BJ (cell line): ENCODE results near the gene ASTN1. TPM values are rescaled to one million over a fixed set of nuclear protein-coding genes. Genes with fewer than 3 reads are reported as not detected.

Experiments used
- CTCF ChIA-PET: fragments of 350-600 bp; formaldehyde crosslinking; extraction: SDS; loops from one replicate; lab custom pipeline; 2021; ENCODE audit warnings: antibody characterized with exemption, inconsistent platforms; lab: Yijun Ruan, JAX
- POLR2A ChIA-PET: fragments of 300-600 bp; sonication (Branson Sonifier 250); formaldehyde crosslinking; extraction: SDS; loops from one replicate; lab custom pipeline; 2021; ENCODE audit warnings: antibody characterized with exemption; lab: Charles Lee
- DNase-seq: peaks from one replicate; pipeline ENCODE4 v3.0.0-alpha.2; 2011; ENCODE audit warnings: low read depth
- H3K27me3 ChIP-seq: 2 replicates; pipeline ENCODE4 v1.6.0; 2011; ENCODE audit warnings: low read length; ENCODE audit not compliant: control insufficient read depth, insufficient read depth
- H3K36me3 ChIP-seq: 2 replicates; pipeline ENCODE4 v1.5.1; 2011; ENCODE audit warnings: low read length; ENCODE audit not compliant: control insufficient read depth, insufficient read depth
- H3K4me3 ChIP-seq: 2 replicates; pipeline ENCODE4 v1.5.1; 2011; ENCODE audit warnings: low read depth, mild to moderate bottlenecking, control low read depth, low read length
- polyA plus RNA-seq: library from polyadenylated mRNA; depleted of rRNA; stranded (reverse); fragments of >200 nt; gene quantifications from 2 replicates; pipeline ENCODE4 v1.2.3, GENCODE V29; 2011
- TF ChIP-seq, protein P1 (sequence below): IDR thresholded peaks from 2 replicates; pipeline ENCODE4 v1.5.1; 2011; ENCODE audit warnings: low read depth, mild to moderate bottlenecking, control low read depth, inconsistent platforms, low read length, moderate library complexity; ENCODE audit not compliant: insufficient read depth

The ASTN1 gene
- polyA plus RNA-seq, 1 experiment = 0.09 TPM

DNA sequence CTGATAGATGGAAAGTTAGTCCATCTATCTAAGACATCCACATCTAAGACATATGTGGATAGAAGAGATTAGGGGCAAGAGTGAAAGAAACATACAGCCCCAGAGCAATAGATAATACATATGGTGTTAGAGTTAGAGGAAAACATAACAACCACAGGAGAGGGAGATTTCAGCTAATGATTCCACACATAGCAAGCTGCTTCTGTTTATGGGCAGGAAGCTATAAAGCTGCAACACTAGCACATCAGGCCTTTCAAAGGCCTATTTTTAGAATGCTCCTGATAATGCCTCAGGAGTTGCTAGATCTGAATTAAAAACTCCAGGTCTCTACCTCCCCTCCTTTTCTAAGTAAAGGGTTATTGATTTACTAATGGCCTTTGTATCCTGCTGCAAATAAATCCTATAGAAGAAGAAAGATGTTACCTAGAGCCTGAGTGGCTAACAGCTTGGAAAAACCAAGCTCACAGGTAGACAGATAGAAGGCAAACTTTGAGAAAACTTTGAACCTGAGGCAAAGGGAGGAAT lies 42.4 kb upstream of the ASTN1 start:
- TF ChIP-seq, protein P1, sequence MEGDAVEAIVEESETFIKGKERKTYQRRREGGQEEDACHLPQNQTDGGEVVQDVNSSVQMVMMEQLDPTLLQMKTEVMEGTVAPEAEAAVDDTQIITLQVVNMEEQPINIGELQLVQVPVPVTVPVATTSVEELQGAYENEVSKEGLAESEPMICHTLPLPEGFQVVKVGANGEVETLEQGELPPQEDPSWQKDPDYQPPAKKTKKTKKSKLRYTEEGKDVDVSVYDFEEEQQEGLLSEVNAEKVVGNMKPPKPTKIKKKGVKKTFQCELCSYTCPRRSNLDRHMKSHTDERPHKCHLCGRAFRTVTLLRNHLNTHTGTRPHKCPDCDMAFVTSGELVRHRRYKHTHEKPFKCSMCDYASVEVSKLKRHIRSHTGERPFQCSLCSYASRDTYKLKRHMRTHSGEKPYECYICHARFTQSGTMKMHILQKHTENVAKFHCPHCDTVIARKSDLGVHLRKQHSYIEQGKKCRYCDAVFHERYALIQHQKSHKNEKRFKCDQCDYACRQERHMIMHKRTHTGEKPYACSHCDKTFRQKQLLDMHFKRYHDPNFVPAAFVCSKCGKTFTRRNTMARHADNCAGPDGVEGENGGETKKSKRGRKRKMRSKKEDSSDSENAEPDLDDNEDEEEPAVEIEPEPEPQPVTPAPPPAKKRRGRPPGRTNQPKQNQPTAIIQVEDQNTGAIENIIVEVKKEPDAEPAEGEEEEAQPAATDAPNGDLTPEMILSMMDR = no peak
- ChIA-PET POLR2A (no interaction called here), CTCF (no interaction called here)
- no peaks in the 10 kb centered on the region for H3K27me3 ChIP-seq
- no peak overlapping the region for H3K4me3 ChIP-seq
- DNase-seq = no peak
- no peaks in the 10 kb centered on the region for H3K36me3 ChIP-seq

DNA sequence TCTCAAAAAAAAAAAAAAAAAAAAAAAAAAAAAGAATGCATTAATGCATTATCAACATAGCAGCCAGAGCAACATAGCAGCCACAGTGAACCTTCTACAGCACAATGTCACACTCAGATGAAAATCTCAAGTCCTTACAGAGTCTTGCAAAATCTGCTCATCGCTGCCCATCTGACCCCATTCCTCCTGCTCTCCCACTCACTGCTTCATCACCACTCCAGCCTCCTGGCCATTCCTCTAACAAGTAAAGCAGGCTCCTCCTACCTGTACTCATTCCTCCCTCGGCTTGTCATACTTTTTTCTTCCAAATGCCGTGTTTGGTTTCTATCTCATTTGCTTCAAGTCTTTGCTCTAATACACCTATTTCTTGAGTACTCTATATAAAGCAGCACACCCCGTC lies 35.8 kb upstream of the ASTN1 start:
- H3K36me3 ChIP-seq = no peaks in the 10 kb centered on the region
- no peak for DNase-seq
- POLR2A ChIA-PET = no interaction called here
- H3K4me3 ChIP-seq = no peak overlapping the region
- CTCF ChIA-PET = interaction anchor here (2.7 kb wide), 1 partner anchor 19 kb away, joined by 6 read pairs; no protein-coding TSS in a partner anchor
- H3K27me3 ChIP-seq = no peaks in the 10 kb centered on the region
- TF ChIP-seq, protein P1 = no peak

DNA sequence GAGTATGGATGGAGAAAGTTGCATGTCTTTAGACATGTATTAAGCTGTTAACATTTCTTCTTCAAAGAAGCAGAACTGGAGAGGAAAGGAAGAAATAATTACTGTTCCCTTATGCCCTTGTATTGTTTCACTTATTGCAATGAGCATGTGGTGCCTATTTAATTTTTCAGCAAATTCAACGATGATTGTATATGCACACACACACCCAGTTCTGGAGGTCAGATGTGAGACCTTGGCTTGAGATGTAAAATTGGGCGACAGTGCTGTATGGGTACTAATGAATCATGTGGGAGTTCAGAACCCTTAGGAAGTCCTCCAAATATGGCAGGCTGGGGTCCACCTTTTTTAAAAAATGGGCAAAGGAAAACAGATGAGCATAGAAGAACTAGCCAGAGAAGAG lies 33.7 kb upstream of the ASTN1 start:
- no peaks in the 10 kb centered on the region for H3K36me3 ChIP-seq
- no peak for DNase-seq
- peaks cover 1% of the 10 kb centered on the region; the same call in 1 of the 2 replicates for H3K27me3 ChIP-seq
- ChIA-PET POLR2A (no interaction called here), CTCF (interaction anchor here (1.3 kb wide), 1 partner anchor 16 kb away, joined by 6 read pairs; no protein-coding TSS in a partner anchor)
- H3K4me3 ChIP-seq = no peak overlapping the region
- TF ChIP-seq, protein P1 = no peak

DNA sequence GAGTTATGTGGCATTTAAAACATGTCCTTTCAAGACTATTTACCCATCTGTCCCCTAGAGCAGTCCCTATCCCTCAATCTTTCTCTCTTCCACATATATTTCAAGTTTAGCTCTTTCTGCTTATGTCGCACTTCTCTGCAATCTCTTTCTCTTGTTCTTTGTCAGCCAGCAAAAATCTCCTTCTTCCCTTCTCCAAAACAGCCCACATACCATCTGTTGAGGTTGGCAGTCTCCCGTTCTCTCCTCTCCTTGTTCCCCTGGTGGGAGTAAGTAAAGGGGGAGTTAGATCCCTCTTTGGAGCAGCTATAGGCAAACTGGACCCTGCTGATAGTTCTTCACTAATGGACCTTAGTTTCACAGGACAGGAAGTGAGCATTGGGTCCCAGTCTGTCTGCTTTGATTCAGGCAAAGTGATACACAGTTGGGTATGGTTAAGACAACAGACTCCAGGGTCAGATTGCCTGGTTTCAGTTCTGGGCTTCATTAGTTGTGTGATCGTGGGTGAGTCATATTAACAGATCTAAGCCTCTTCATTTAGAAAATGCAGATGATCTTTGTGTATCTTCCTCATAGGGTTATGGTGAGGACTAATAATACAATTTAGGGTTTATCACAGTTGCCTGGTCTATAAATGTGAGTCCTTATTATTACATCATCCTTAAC lies 25.9 kb upstream of the ASTN1 start:
- CTCF ChIA-PET = interaction anchor here (0.6 to 4.4 kb wide), 3 partner anchors 9 to 293 kb away, joined by 3 to 21 read pairs (median 8); no protein-coding TSS in a partner anchor
- peaks cover 3% of the 10 kb centered on the region; the same call in 1 of the 2 replicates for H3K27me3 ChIP-seq
- DNase-seq = no peak
- H3K36me3 ChIP-seq = no peaks in the 10 kb centered on the region
- POLR2A ChIA-PET = no interaction called here
- TF ChIP-seq, protein P1 = no peak
- H3K4me3 ChIP-seq = no peak overlapping the region

DNA sequence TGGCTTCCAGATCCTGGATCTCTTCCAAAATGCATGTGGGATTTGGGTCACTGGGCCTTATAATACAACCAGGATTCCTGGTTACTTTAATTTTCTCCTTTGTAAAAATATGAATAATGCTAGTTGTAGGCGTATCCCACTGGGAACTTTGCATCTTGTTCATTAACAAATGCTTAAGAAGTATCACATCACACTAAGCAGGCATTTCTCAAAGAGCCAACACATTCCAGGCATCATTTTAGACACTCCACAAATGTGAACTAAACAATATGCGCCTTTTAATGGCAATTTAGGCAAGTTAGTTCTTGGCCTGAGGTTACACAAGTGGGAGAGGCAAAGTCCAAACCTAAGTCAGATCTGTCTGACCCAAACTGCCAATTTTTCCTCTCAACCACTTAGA lies 22.1 kb upstream of the ASTN1 start:
- TF ChIP-seq, protein P1 = no peak
- ChIA-PET CTCF (no interaction called here), POLR2A (no interaction called here)
- Histone ChIP-seq H3K27me3 (peaks cover 7% of the 10 kb centered on the region; the same call in 1 of the 2 replicates), H3K4me3 (no peak overlapping the region), H3K36me3 (no peaks in the 10 kb centered on the region)
- DNase-seq = no peak
